SK-N-DZ (cell line): ENCODE results near the gene ZFYVE26.

ENCODE experiments used
- DNase-seq: peaks from one replicate; pipeline ENCODE4 v3.0.0-alpha.2; 2015; ENCODE audit warnings: low spot score

The ZFYVE26 gene

DNA sequence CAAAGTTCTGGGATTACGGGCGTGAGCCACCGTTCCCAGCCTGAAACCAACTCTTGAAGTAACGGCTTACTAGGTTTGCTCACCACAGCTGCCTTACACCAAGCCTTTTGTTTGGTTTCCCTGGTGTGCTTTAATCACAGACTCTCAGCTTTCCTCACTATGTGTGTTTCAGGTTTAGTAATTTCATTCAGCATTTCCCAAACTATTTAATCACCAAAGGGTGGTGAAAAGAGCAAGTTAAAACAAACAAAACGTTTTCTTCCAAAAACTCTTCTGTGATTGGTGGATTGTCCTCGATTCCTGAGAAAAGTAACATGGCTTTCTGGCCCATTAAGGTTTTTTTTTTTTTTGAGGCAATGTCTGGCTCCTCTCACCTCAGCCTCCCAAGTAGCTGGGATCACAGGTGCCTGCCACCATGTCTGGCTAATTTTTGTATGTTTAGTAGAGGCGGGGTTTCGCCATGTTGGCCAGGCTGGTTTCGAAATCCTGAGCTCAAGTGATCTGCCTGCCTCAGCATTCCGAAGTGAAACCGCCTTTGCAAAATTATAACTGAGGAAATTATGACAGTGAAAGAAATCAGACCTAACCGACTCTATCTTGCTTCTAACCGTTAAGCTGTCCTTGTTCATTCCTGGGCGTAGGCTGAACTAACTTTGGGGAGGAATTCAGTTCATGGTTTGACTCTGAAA, 1.5 kb upstream of the ZFYVE26 start:
- DNase-seq = no peak

DNA sequence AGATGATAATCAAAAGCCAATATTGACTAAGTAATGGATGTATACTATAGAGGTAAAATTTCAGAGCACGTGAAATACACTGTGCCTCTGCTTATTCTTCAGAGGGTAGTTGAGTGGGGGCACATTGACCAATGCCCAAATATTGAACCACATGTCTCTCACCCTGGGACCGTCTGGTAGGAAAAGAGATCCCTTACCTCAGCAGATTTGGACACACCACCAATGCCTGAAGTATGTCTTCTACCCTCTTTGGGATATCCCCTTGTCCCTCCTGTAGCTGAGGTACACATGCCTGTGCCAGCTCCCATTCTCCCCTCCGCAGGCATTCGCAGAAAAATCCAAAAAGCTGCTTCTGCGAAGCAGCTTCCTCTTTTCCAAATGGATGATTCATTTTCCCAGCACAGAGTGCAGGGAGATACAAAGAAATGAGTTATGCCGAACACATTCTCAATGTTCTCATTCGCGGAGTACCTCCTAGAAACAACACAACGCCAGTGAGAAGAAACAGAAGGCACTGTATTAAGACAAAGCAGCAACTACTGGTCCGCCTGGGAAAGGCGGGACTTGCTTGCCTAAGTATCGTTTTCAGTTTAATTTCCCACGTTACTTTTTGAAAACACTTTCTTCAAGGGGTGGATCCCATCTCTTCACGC, 691 bp downstream of the ZFYVE26 start:
- no peak for DNase-seq

DNA sequence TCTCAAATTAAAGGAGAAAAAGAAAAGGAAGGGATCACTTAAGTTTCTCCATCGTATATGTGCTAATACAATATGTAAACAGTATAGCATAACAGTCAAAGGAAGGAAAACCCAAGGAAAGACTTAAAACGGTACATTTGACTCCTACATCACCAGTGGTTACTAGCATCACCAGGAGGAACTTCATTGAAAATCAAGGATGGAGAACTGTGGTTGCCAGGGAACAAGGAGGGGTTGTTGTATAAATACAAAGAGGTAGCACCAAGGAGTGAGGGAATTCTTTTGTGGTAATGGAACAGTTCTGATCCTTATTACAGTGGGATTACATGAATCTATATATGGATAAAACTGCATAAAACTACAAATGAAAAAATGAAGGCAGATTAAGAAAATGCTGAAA, 1.6 kb downstream of the ZFYVE26 start:
- DNase-seq = no peak

DNA sequence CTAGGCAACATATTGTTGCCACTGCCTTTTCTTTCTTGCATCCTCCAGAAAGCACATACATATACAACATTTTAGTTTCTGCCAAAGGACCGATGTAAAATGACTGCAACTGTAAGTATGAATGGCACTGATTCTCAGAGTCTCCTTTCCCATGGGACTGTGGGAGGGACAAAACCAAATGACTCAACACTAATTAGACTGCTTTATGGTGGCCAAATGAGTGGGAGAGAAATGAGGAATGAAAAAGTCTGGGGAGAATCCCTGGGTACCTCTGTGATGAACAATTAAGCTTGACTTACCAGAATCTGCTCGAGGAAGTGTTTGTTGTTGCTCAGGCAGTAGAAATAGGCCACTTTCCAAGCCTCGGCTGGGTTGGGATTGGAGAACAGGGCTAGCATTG, 10.1 kb downstream of the ZFYVE26 start:
- no peak for DNase-seq

DNA sequence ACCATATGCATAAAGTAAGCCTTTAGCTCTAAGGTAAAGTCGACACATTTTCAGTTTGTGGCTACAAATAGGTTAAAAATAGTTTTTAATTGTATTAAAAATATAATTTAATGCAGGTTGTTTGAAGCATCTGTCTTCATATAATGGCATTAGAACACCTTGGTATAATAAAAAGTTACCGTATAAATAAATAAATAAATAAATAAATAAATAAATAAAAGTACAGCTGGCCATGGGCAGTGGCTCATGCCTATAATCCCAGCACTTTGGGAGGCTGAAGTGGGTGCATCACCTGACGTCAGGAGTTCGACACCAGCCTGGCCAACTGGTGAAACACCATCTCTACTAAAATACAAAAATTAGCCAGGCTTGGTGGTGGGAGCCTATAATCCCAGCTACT, 15.6 kb downstream of the ZFYVE26 start:
- DNase-seq = no peak

DNA sequence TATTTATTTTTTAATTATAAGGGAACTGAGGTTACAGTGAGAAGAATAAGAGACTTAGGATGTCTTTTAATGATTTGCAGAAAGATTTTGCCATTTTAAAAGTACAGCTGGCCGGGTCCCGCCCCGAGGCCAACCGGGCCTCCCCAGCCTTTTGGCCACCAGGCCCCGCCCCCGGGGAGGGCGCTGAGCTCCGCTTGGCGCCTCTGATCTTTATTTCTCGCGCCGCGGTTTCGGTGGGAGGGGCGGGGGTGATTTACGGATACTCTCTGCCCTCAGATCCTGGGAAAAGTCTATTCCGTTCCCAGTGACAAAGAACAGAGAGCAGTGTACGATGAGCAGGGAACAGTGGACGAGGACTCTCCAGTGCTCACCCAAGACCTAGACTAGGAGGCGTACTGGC, 17.7 kb downstream of the ZFYVE26 start:
- no peak for DNase-seq

DNA sequence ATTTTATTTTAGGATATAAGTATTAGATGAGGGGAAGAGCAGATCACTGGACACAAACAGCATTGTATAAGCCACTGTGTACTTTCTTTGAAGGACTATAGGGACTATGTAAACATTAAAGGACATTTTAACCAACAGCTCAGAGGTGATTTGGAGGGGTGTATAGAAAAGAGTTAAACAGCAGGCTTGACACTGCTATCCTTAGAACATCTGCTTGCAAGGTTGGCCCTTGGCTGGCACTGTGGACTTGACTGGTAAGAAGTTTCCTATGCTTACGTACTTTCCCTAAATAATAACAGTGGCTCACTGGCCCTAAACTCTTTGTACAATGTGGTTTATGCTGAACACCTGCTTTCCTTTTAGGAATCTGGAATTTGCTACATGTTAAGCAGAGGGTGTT, 28.7 kb downstream of the ZFYVE26 start:
- no peak for DNase-seq

DNA sequence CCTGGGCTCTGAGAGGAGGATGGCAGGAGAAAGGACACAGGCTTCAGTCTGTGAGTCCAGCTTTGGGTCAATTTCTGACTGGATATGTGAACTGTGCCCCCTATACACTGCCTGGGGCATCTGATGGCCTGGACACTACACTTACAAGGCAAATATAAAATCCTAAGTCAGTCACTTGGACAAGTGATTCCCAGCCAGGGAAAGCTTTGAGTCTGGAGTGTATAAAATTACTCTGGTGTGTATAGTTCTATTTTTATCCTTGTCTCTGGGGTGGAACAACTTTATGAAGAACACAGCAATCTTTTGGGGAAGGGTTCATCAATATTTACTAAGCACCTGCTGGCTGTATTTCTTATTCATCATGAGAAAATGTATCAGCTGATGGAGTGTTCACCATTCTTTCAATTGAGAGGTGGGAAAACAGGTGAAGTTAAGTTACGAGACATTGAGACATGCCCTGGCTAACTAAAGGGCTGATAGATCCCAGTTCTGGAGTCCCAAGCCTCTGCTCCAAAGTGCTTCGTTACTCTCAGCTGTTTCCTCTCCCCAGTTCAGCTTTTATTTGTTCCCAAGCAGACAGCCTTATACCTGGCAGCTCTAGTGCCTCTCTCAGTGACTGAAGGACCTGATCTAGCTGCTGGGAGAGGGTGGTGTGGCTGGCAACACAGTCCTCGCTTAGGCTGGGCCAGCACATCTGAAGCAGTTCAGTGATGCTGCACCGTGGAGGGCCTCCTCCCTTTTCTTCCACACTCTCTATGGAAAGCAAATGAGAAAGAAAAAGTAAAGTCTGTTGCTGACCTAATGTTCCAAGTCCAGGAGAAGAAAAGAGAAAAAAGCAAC, 30.9 kb downstream of the ZFYVE26 start:
- DNase-seq = no peak

DNA sequence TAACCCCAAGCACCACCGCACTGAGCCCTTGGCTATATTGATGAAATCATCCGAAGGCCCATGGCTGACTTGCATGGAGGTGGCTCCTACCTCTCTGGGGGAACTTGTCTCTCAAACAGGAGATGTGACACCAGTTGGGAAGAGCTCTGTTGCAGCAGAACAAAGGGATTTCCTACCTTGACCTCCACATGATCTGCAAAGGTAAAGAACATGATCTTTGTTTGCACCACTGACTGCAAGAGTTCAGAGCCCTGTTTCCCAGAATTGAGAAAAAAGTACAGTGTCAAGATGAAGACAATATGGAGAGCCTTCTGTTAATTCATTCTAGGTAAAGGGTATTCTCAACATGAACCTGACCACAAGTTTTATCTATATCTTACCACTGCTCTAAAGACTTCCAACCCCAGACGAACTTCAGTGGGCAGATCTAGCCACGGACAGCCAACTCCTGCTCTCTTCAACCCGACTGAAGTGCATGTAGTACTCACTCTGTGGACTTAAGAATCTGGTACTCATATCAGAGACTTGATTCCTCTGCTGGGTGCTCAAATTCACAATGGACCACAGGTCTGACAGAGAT, 32.1 kb downstream of the ZFYVE26 start:
- DNase-seq = no peak

DNA sequence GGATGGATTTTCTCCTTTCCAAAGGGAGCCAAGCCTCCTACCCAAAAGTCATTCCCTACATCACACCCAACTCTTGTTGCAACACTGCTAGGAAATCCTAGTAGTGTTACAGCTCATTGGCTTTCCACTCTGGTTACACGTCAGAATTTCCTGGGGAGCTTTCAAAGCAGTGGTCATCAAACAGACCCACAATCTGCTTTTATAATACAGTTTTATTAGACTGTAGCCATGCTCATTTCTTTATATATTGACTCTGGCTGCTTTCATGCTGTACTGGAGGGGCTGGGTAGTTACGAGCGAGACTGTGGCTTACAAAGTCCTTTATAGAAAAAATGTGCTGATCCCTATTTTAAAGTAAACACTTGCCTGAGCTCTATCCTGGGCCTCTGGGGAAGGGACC, 34.3 kb downstream of the ZFYVE26 start:
- DNase-seq = no peak

DNA sequence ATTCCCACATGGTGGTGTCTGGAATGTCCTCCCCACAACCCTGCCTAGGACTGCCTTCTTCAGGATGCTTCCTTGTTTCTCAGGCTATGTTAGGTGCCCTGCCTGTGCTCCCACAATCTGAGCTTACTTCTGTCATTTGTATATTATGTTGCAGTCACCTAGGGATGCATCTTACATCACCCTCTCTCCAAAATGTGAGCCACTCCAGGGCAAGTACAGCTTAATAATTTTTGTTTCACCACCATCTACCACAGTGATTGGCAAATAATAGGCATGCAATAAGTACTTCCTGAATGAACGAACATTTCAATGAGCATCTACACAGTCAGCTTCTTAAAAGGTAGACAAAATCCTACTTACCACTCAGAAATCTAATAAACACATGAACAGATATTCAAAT, 37.6 kb downstream of the ZFYVE26 start:
- no peak for DNase-seq

DNA sequence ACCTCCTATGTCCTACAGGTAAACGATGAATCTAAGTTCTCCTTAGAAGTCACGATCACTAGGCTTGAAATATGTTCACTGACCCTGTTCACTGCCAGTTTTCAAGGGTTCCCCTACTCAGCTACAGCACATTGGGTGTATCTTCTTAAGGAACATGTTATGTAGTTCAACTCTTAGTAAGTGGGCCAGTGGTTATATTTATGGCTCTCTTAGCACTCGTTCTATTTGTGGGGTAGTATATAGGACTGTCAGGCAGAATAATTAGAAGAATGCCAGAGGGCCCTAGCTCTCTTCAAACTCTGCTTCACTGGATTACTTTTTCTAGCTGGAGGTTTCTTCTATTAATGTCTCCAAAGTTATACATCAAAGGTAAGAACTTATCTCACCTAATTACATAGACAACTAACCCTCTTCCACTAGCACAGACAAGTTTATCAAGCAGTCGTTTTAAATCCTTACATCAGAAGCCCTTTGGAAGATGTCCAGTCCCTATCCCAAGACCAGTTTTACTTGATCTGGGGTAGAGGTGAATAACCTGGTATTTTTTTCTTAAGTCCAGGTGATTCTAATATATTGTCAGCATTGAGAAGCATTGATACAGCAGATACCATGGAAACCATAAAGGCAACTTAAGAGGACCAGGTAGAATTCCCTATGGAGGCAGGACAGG, 39.6 kb downstream of the ZFYVE26 start:
- DNase-seq = no peak

DNA sequence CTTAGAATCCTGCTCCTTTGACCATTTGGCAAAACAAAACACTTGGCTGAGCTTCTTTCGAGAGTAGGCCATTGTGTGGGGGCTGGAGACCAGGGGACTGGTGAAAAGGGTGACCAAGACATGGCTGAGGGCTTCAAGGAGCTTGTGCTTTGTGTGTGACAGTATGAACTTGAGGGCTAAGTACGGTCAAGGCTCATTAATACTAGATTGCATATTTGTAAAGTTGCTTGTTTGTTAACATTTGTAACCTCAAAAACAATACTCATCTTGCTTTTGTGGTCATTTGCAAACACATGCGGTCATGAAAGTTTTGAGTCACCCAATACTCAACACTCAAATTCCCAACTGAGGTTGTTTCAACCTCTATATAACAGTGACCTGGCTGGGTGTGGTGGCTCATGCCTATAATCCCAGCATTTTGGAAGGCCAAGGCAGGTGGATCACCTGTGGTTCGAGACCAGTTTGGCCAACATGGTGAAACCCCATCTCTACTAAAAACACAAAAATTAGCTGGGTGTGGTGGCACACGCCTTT, 42.5 kb downstream of the ZFYVE26 start:
- DNase-seq = no peak

DNA sequence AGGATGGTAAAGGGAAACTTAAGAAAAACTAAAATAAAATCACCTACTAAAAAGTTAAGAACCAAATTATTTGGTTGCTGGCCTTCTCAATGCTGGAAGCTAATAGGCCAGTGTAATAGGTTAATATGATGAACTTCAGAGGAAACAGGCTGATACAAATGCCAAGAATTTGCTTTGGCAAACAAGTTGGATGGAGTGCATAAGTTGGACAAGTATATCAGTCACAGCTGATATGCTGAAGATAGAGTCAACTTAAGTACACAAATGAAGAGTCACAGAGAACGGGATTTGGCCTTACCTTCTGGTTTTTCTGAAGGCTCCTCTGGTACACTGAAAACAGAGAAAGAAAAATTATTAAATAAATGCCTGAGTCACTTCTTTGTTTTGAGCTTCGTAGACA, 48.2 kb downstream of the ZFYVE26 start:
- DNase-seq = no peak

DNA sequence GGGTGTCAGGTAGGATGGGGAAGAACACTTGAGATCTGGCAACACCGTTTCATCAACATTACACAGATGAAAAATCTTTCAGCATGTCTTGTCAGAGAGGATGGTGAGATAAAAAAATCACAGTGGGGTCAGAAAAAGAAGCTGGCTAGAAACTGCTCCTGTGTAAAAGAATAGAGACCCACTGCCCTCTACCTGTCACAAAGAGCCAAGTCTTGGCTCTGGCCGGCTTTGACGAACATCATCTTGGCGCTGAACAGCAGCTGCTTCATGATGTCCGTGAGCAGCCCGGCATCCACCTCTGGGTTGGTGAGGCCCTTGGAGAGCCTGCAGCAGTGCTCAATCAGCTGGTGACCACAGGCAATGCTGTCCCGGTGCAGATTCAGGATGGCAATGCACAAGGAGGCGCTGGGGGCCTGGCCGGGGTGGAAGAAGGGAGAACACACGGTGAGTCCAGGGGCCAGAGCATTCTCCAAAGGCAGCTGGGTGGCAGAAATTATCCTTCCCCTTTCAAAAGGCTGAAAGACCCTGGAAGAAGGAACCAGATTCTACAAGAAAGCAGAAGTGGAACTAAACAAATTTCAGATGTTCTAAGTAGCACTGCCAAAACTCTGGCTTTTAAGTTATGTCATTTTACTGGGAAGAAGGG, 50.2 kb downstream of the ZFYVE26 start:
- DNase-seq = no peak

DNA sequence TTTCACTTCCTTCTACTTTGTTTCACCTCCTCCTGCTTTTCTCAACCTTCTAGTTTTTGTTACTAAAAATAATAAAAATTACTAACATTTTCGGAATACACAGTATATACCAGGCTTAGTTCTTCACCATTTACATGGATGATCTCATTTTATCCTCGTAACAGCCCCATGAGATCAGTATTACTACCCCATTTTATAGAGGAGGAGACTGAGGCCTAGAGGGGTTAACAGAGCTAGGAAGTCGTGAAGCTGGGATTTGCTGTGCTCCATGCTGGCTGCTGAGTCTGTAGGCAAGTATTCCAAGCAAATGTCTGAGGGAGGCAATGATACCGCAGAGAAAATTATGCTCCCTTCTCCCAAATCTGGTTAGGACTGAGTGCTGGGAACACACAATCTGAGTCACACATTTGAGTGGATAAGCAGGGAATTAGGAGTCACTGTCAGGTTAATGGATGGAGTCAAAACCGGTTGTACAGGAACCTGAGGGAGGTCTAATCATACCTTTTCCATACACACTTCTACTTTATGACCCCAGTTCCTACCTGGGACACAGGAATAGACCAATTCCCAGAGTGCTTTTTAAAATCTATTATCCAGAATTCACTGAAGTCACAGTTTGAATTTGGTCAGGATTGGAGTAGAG, 51.1 kb downstream of the ZFYVE26 start:
- DNase-seq = no peak

DNA sequence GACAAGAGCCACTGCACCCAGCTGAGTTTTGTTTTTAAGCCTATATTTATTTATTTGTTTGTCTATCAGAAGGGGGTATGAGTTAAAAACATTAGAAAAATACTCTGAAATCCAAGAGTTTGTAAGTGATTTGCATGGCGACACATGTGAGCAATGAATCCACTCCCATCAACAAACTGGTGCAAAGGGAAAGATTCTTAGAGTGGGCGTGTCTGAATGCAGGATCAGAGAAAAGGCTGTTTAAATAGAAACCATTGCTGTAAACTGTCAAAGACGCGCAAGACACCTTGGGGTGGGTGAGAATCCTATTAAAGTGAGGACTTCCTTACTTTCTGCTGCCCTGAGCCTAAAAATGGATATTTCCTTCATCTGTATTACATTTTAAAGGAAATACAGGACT, 51.9 kb downstream of the ZFYVE26 start:
- no peak for DNase-seq

DNA sequence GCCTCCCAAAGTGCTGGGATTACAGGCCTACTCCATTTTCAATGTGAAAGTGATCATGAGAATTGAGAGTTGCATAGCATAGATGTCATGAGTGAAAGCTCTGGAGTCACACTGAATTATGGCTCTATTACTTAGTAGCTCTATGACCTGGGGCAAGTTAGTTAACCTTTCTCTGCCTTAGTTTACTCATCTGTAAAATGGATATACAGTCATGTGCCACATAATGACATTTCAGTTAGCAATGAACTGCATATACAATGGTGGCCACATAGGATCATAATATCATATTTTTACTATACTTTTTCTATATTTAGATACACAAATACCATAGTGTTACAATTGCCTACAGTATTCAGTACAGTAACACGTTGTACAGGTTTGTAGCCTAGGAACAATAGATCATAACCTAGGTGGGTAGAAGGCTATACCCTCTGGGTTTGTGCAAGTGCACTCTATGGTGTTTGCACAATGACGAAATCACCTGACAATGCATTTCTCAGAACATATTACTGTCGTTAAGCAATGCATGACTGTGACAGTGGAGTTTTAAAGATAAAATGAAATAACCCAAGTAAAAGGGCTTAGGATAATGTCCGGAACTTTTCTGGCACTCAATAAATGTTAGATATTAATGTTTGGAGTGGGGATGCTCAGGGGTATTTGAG, 53.1 kb downstream of the ZFYVE26 start:
- DNase-seq = no peak

DNA sequence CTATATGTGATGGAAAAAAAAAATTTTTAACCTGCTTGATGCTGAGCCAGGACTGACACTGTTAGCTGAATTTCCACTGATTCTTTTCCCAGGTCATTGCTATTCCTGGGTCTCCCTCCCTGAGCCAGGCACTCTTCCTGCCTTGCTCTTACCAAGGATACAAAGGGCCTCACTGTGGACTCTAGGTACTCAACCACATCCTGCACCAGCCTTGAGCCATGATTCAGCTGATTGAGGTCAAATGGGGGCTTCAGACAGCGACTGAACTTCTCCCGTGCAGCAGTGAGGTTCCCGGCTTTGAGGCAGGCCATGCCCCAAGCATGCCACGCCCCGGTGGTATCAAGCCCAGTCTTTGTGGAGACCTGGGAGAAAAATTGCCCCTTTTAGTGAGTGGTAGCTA, 54.3 kb downstream of the ZFYVE26 start:
- no peak for DNase-seq

DNA sequence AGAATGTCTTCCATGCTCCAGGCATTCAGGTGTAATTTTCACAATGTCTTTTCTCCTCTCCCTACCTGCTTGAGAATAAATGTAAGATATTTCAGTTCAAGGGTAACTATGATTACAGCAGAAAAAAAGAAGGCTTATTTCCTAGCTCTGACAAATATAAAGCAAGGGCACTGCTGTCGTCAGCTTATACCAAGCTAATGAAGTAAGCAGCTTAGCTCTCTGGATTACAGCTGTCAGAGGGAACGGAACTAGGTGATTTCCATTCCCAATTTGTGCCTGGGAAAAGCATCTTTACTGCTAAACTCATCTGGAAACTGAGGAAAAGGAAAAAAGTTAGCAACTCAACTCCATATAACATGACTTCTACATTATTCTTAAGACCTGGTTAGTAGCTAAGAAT, 56.5 kb downstream of the ZFYVE26 start:
- DNase-seq = no peak
